H9 (cell line): ENCODE results near the gene KMT5B. TPM values are rescaled to one million over a fixed set of nuclear protein-coding genes. Genes with fewer than 3 reads are reported as not detected.

Experiments used
- DNase-seq: peaks from one replicate; pipeline ENCODE4 v3.0.0-alpha.2; 2017
- H2AFZ ChIP-seq: one replicate; pipeline ENCODE4 v1.6.1; 2013; ENCODE audit warnings: mild to moderate bottlenecking, low read length, control low read depth, moderate library complexity
- H2AK5ac ChIP-seq: 2 replicates; pipeline ENCODE4 v1.6.1; 2013; ENCODE audit warnings: low read length, control low read depth, mixed read lengths; ENCODE audit not compliant: insufficient read length
- H2BK120ac ChIP-seq: one replicate; pipeline ENCODE4 v1.6.1; 2013; ENCODE audit warnings: low read depth, mild to moderate bottlenecking, low read length, control low read depth, inconsistent platforms; ENCODE audit not compliant: poor library complexity, severe bottlenecking
- H2BK12ac ChIP-seq: 2 replicates; pipeline ENCODE4 v1.6.1; 2013; ENCODE audit warnings: low read length, control low read depth, mixed read lengths, low read depth; ENCODE audit not compliant: insufficient read length
- H2BK15ac ChIP-seq: 2 replicates; pipeline ENCODE4 v1.6.1; 2013; ENCODE audit warnings: low read depth, low read length, control low read depth
- H2BK20ac ChIP-seq: one replicate; pipeline ENCODE4 v1.6.1; 2013; ENCODE audit warnings: low read depth, mild to moderate bottlenecking, low read length, control low read depth, inconsistent platforms; ENCODE audit not compliant: poor library complexity, severe bottlenecking
- H2BK5ac ChIP-seq: 2 replicates; pipeline ENCODE4 v1.6.1; 2013; ENCODE audit warnings: low read length, control low read depth, mixed read lengths; ENCODE audit not compliant: insufficient read length
- H3K14ac ChIP-seq: 2 replicates; pipeline ENCODE4 v1.6.1; 2013; ENCODE audit warnings: low read length, control low read depth; ENCODE audit not compliant: insufficient read depth
- H3K18ac ChIP-seq: 2 replicates; pipeline ENCODE4 v1.6.1; 2013; ENCODE audit warnings: low read depth, mild to moderate bottlenecking, mixed read lengths, low read length, control low read depth; ENCODE audit not compliant: insufficient read length
- H3K23ac ChIP-seq: 2 replicates; pipeline ENCODE4 v1.6.1; 2013; ENCODE audit warnings: low read length, control low read depth, mixed read lengths, low read depth; ENCODE audit not compliant: insufficient read length
- H3K23me2 ChIP-seq: 2 replicates; pipeline ENCODE4 v1.6.1; 2013; ENCODE audit warnings: low read depth, mild to moderate bottlenecking, mixed read lengths, low read length, control low read depth; ENCODE audit not compliant: insufficient read length, poor library complexity, severe bottlenecking
- H3K27ac ChIP-seq: 2 replicates; pipeline ENCODE4 v1.5.1; 2013; ENCODE audit warnings: low read length, control low read depth, mixed read lengths, low read depth; ENCODE audit not compliant: insufficient read length
- H3K27me3 ChIP-seq: 2 replicates; pipeline ENCODE4 v1.6.1; 2013; ENCODE audit warnings: low read length, control low read depth, inconsistent platforms; ENCODE audit not compliant: insufficient read depth
- H3K4ac ChIP-seq: 2 replicates; pipeline ENCODE4 v1.6.1; 2013; ENCODE audit warnings: low read depth, mild to moderate bottlenecking, control low read depth, inconsistent platforms, low read length, moderate library complexity
- H3K4me1 ChIP-seq: 2 replicates; pipeline ENCODE4 v1.6.1; 2013; ENCODE audit warnings: low read length, control low read depth, inconsistent platforms; ENCODE audit not compliant: insufficient read depth
- H3K4me2 ChIP-seq: 2 replicates; pipeline ENCODE4 v1.6.1; 2013; ENCODE audit warnings: low read length, control low read depth, mixed read lengths; ENCODE audit not compliant: insufficient read length, insufficient read depth
- H3K56ac ChIP-seq: 2 replicates; pipeline ENCODE4 v1.6.1; 2013; ENCODE audit warnings: low read depth, mild to moderate bottlenecking, mixed read lengths, low read length, control low read depth; ENCODE audit not compliant: insufficient read length
- H3K79me1 ChIP-seq: 2 replicates; pipeline ENCODE4 v1.6.1; 2013; ENCODE audit warnings: low read depth, mild to moderate bottlenecking, moderate library complexity, low read length, control low read depth, inconsistent platforms; ENCODE audit not compliant: insufficient read depth, poor library complexity, severe bottlenecking
- H3K79me2 ChIP-seq: 2 replicates; pipeline ENCODE4 v1.6.1; 2013; ENCODE audit warnings: low read length, control low read depth, inconsistent platforms; ENCODE audit not compliant: insufficient read depth
- H3K9ac ChIP-seq: 2 replicates; pipeline ENCODE4 v1.6.1; 2013; ENCODE audit warnings: low read length, control low read depth, mixed read lengths; ENCODE audit not compliant: insufficient read length; ENCODE audit errors: extremely low read depth
- H3K9me3 ChIP-seq: one replicate; pipeline ENCODE4 v1.6.1; 2013; ENCODE audit warnings: low read depth, low read length, inconsistent platforms; ENCODE audit not compliant: control insufficient read depth
- H3T11ph ChIP-seq: one replicate; pipeline ENCODE4 v1.6.1; 2013; ENCODE audit warnings: mild to moderate bottlenecking, low read length, control low read depth, inconsistent platforms
- H4K20me1 ChIP-seq: one replicate; pipeline ENCODE4 v1.6.1; 2013; ENCODE audit not compliant: control insufficient read depth, insufficient read length, insufficient read depth
- H4K5ac ChIP-seq: 2 replicates; pipeline ENCODE4 v1.6.1; 2013; ENCODE audit warnings: low read depth, mild to moderate bottlenecking, mixed read lengths, low read length, control low read depth; ENCODE audit not compliant: insufficient read length
- H4K8ac ChIP-seq: replicated peaks from 2 replicates; pipeline ENCODE4 v1.6.1; 2013; ENCODE audit warnings: low read length, control low read depth, mixed read lengths, low read depth; ENCODE audit not compliant: insufficient read length
- H4K91ac ChIP-seq: 2 replicates; pipeline ENCODE4 v1.6.1; 2013; ENCODE audit warnings: low read depth, mild to moderate bottlenecking, moderate library complexity, mixed read lengths, low read length, control low read depth; ENCODE audit not compliant: insufficient read length
- H3K27ac Mint-ChIP-seq, 3 experiments: 2 replicates in 2 of 3; 3 replicates in 1 of 3; pipeline ENCODE4 v1.8.0; 2020 to 2021; ENCODE audit warnings: mixed read lengths in 3 of 3, mild to moderate bottlenecking in 1 of 3, moderate library complexity in 1 of 3
- H3K27me3 Mint-ChIP-seq: 2 replicates; pipeline ENCODE4 v1.8.0; 2021; ENCODE audit warnings: low read depth, mild to moderate bottlenecking, moderate library complexity, mixed read lengths
- H3K36me3 Mint-ChIP-seq, 3 experiments: 2 replicates in 2 of 3; 3 replicates in 1 of 3; pipeline ENCODE4 v1.8.0; 2020 to 2021; ENCODE audit warnings: low read depth in 3 of 3, mixed read lengths in 3 of 3; ENCODE audit not compliant: insufficient read depth in 1 of 3
- H3K4me1 Mint-ChIP-seq, 2 experiments: 2 replicates each; pipeline ENCODE4 v1.8.0; 2020; ENCODE audit warnings: mixed read lengths in 2 of 2
- H3K4me3 Mint-ChIP-seq, 2 experiments: 2 replicates in 1 of 2; 3 replicates in 1 of 2; pipeline ENCODE4 v1.8.0; 2020 to 2021; ENCODE audit warnings: mild to moderate bottlenecking in 2 of 2, mixed read lengths in 2 of 2, moderate library complexity in 1 of 2
- H3K9me3 Mint-ChIP-seq, 2 experiments: 2 replicates in 1 of 2; 3 replicates in 1 of 2; pipeline ENCODE4 v1.8.0; 2020; ENCODE audit warnings: mild to moderate bottlenecking in 2 of 2, mixed read lengths in 2 of 2, moderate library complexity in 1 of 2
- CTCF ChIP-seq: fragments of 200-600 bp; sonication (generic); conservative IDR thresholded peaks from 3 replicates; pipeline ENCODE4 v1.8.0; 2021; ENCODE audit warnings: antibody characterized with exemption, mild to moderate bottlenecking
- WGBS: extraction: QIAGEN DNeasy Blood & Tissue Kit; methylation state at CpG from one replicate; pipeline ENCODE4 v1.1.7; 2013; ENCODE audit warnings: missing lambda C conversion rate, low lambda C conversion rate, mixed read lengths; ENCODE audit not compliant: insufficient read length; ENCODE audit errors: extremely low coverage; 5-methylcytosine and 5-hydroxymethylcytosine counted together
- total RNA-seq: library from RNA; stranded (reverse); gene quantifications from 2 replicates; pipeline ENCODE4 v1.2.1, GENCODE V29; 2021

KMT5B gene
- total RNA-seq, 1 experiment from 2014 or later: 61.6 TPM

- H2BK15ac ChIP-seq: no peak overlapping the region
- no peaks in the 10 kb centered on the region for H3K79me1 ChIP-seq
- no peak overlapping the region for H3K56ac ChIP-seq
- no peak overlapping the region for H3K18ac ChIP-seq
- Mint-ChIP-seq H3K27me3 (peaks cover 5% of the 10 kb centered on the region), H3K4me1 (peaks cover 0 to 4% of the 10 kb centered on the region in 2 experiments; a peak in 2 of 4 replicates), H3K36me3 (peaks cover 22 to 37% (median 24%) of the 10 kb centered on the region in 3 experiments), H3K9me3 (peaks cover 39 to 40% of the 10 kb centered on the region in 2 experiments), H3K4me3 (no peak overlapping the region), H3K27ac (no peak overlapping the region)
- no peak overlapping the region for H3K9ac ChIP-seq
- H3K79me2 ChIP-seq: no peaks in the 10 kb centered on the region
- H2AK5ac ChIP-seq: no peak overlapping the region
- WGBS: no CpG with 5 or more reads among the region's 8 CpGs
- no peak overlapping the region for H3K14ac ChIP-seq
- no peak overlapping the region for H4K91ac ChIP-seq
- no peak overlapping the region for H2BK120ac ChIP-seq
- no peak for DNase-seq
- H3K27me3 ChIP-seq: no peaks in the 10 kb centered on the region
- H3K23me2 ChIP-seq: no peaks in the 10 kb centered on the region
- H4K20me1 ChIP-seq: no peaks in the 10 kb centered on the region
- H3K27ac ChIP-seq: no peak overlapping the region
- H2BK20ac ChIP-seq: no peak overlapping the region
- no peak overlapping the region for H2BK5ac ChIP-seq
- H2BK12ac ChIP-seq: no peak overlapping the region
- no peak overlapping the region for H3K4ac ChIP-seq
- H4K8ac ChIP-seq: no peak overlapping the region
- no peak overlapping the region for H4K5ac ChIP-seq
- H3K4me2 ChIP-seq: no peak overlapping the region
- no peak for TF ChIP-seq CTCF
- H3K9me3 ChIP-seq: peaks cover 12% of the 10 kb centered on the region
- H3K23ac ChIP-seq: no peak overlapping the region
- no peaks in the 10 kb centered on the region for H3K4me1 ChIP-seq
- no peak overlapping the region for H2AFZ ChIP-seq
- no peak overlapping the region for H3T11ph ChIP-seq
Measured at GRCh38 chr11:68136866-68137265, 76.2 kb downstream of the KMT5B start.
